GM21381 (cell line): ENCODE results near the gene PLD6.
"Not testable (repeated sequence)": the region's sequence is repeated elsewhere in the genome, so short reads cannot be mapped to it uniquely, and the experiment has no call there.

Experiments
- ATAC-seq: cut with Tn5 transposase; IDR thresholded peaks from one replicate; pipeline ENCODE4 v1.9.1; 2021; ENCODE audit warnings: mild to moderate bottlenecking, moderate library complexity; ENCODE audit not compliant: unreplicated experiment

Gene PLD6

GRCh38 chr17:17201271-17201670 lies 4.9 kb downstream of the PLD6 start:
- no peak for ATAC-seq

GRCh38 chr17:17200831-17201230 lies 5.3 kb downstream of the PLD6 start:
- ATAC-seq = no peak

- ATAC-seq = no peak
These were observed 5.8 kb downstream of the PLD6 start for GRCh38 chr17:17200311-17200710.

GRCh38 chr17:17198281-17198680 lies 7.9 kb downstream of the PLD6 start:
- no peak for ATAC-seq

GRCh38 chr17:17196776-17197175 lies 9.4 kb downstream of the PLD6 start:
- ATAC-seq = no peak

GRCh38 chr17:17195466-17195865 lies 10.7 kb downstream of the PLD6 start:
- ATAC-seq = not testable (repeated sequence)

- ATAC-seq = no peak
These were observed 14.2 kb downstream of the PLD6 start for GRCh38 chr17:17191961-17192381.

- no peak for ATAC-seq
These were observed 14.8 kb downstream of the PLD6 start for GRCh38 chr17:17191346-17191792.

GRCh38 chr17:17190188-17190587 lies 15.9 kb downstream of the PLD6 start:
- ATAC-seq = no peak

- no peak for ATAC-seq
These were observed 16.6 kb downstream of the PLD6 start for GRCh38 chr17:17189559-17189958.

GRCh38 chr17:17188586-17188985 lies 17.5 kb downstream of the PLD6 start:
- no peak for ATAC-seq

- ATAC-seq = no peak
These were observed 19.3 kb downstream of the PLD6 start for GRCh38 chr17:17186551-17187505.

GRCh38 chr17:17186051-17186450 lies 20.1 kb downstream of the PLD6 start:
- no peak for ATAC-seq

- ATAC-seq = not testable (repeated sequence)
These were observed 21.0 kb downstream of the PLD6 start for GRCh38 chr17:17184985-17185757.

GRCh38 chr17:17183744-17184143 lies 22.4 kb downstream of the PLD6 start:
- ATAC-seq = no peak

- ATAC-seq = no peak
These were observed 23.5 kb downstream of the PLD6 start for GRCh38 chr17:17182598-17183136.

GRCh38 chr17:17181666-17182597 lies 24.2 kb downstream of the PLD6 start:
- ATAC-seq = no peak

- no peak for ATAC-seq
These were observed 25.2 kb downstream of the PLD6 start for GRCh38 chr17:17180741-17181525.

GRCh38 chr17:17180141-17180603 lies 26.0 kb downstream of the PLD6 start:
- ATAC-seq = no peak
